Bronchial epithelial cell (primary cell): ENCODE measurements around the gene HTR3D. TPM values are rescaled to one million over a fixed set of nuclear protein-coding genes. Genes with fewer than 3 reads are reported as not detected.

ENCODE experiments used
- DNase-seq: peaks from one replicate; pipeline ENCODE4 v3.0.0-alpha.2; 2010; ENCODE audit warnings: low read depth
- FAIRE-seq: peaks from 2 replicates; lab custom pipeline; 2011; peaks lifted over from hg19 to GRCh38; lab: Jason Lieb, UNC
- H3K27me3 ChIP-seq: 2 replicates; pipeline ENCODE4 v1.5.1; 2011; ENCODE audit warnings: low read length; ENCODE audit not compliant: control insufficient read depth, insufficient read depth
- H3K36me3 ChIP-seq: 2 replicates; pipeline ENCODE4 v1.5.1; 2011; ENCODE audit warnings: low read length; ENCODE audit not compliant: control insufficient read depth, insufficient read depth
- H3K4me3 ChIP-seq: 2 replicates; pipeline ENCODE4 v1.5.1; 2011; ENCODE audit warnings: mild to moderate bottlenecking, low read depth, low read length, control low read depth
- total RNA-seq: library from RNA; depleted of rRNA; stranded (reverse); fragments of >200 nt; gene quantifications from 2 replicates; pipeline ENCODE4 v1.2.1, GENCODE V29; 2014
- TF ChIP-seq, protein P1 (sequence below): IDR thresholded peaks from 2 replicates; pipeline ENCODE4 v1.5.1; 2011; ENCODE audit warnings: mild to moderate bottlenecking, moderate library complexity, low read length, control low read depth, inconsistent platforms; ENCODE audit not compliant: insufficient read depth, severe bottlenecking

Gene HTR3D
- total RNA-seq, 1 donor from 2014 or later = not detected

GRCh38 chr3:183988216-183988790 lies 43.2 kb upstream of the HTR3D start:
- Histone ChIP-seq H3K27me3 (no peaks in the 10 kb centered on the region), H3K4me3 (no peak overlapping the region), H3K36me3 (peaks cover 27% of the 10 kb centered on the region)
- no peak for DNase-seq
- FAIRE-seq = no peak
- TF ChIP-seq, protein P1, sequence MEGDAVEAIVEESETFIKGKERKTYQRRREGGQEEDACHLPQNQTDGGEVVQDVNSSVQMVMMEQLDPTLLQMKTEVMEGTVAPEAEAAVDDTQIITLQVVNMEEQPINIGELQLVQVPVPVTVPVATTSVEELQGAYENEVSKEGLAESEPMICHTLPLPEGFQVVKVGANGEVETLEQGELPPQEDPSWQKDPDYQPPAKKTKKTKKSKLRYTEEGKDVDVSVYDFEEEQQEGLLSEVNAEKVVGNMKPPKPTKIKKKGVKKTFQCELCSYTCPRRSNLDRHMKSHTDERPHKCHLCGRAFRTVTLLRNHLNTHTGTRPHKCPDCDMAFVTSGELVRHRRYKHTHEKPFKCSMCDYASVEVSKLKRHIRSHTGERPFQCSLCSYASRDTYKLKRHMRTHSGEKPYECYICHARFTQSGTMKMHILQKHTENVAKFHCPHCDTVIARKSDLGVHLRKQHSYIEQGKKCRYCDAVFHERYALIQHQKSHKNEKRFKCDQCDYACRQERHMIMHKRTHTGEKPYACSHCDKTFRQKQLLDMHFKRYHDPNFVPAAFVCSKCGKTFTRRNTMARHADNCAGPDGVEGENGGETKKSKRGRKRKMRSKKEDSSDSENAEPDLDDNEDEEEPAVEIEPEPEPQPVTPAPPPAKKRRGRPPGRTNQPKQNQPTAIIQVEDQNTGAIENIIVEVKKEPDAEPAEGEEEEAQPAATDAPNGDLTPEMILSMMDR = no peak

DNA sequence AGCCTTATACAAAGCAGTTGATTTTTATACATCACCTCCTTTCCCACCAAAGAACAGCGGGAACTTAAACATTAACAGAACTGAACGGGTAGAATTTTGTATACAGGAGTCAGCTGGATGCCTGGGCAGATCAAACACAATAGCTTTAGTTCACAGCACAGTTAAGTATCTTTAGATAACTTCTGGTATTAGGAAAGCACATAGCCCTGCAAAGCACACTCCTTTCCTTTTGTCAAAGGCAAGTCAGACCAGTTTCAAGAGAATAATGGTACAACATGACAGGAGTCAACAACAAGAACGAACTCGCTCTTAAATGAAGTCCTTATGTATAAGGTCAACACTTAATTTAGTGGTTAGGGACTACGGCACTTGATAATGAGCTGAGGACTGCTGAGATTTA lies 40.1 kb upstream of the HTR3D start:
- FAIRE-seq (no peak), DNase-seq (peak; percentile 83)
- H3K27me3 ChIP-seq = no peaks in the 10 kb centered on the region
- peaks cover 15% of the 10 kb centered on the region for H3K36me3 ChIP-seq
- H3K4me3 ChIP-seq = no peak overlapping the region
- TF ChIP-seq, protein P1 = no peak

GRCh38 chr3:184001761-184002160 lies 29.8 kb upstream of the HTR3D start:
- FAIRE-seq (no peak), DNase-seq (no peak)
- TF ChIP-seq, protein P1 = no peak
- Histone ChIP-seq H3K4me3 (no peak overlapping the region), H3K27me3 (no peaks in the 10 kb centered on the region), H3K36me3 (peaks cover 4% of the 10 kb centered on the region)

DNA sequence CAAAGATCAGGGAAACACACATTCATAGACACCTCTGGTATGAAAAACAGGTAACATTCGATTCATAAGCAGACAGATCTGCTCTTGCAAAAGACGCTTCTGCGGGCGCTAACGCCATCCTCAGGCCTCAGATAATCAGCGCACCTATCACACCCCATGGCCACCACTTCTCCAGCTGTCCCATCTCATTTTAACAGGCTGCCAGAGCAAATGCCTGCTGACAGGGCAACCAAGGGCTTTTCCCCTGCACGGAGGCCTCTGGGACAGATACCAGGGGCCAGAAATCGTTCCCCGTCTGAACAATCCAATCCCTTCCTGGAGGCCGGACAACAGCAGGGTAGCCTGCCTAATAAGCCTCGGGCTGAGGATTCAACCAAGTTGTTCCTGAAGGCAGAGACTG lies 29.1 kb upstream of the HTR3D start:
- FAIRE-seq = no peak
- Histone ChIP-seq H3K4me3 (no peak overlapping the region), H3K27me3 (no peaks in the 10 kb centered on the region), H3K36me3 (peaks cover 4% of the 10 kb centered on the region)
- TF ChIP-seq, protein P1 = no peak
- DNase-seq = no peak

DNA sequence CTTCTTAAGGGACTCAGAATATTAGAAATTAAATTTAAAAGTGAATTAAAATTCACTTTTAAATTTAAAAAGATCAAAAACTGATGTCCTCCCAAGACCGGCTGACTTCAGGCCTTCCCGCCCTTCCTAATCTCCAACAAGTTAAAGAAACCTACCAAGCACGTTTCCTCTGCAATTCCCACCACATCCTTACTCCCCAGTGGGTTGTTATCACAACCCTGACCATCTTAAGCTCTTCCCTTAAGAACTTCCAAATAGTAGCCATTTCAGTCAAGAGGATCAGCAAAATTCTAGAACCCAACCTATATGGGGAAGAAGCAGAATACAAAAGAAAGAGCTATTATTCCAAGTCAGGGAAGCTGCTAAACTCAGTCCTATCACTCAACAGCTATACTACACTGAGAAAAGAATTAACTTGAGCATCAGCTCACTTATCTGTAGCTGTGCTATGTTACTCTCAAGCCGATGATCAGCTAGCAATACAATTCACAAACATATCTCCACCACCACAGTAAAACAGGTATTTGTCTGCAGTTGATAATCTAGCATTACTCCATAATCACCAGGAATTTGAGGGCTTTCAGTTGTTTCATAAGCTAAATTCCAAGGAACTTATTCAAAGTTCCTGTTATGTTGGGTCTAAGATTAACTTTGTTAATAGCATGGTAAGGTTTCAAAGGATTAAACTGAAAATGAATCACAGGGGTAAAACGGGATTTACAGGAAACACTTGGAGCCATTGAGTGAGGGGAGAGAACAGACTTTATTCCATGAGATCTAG lies 28.2 kb upstream of the HTR3D start:
- DNase-seq (peak; percentile 90), FAIRE-seq (no peak)
- H3K4me3 ChIP-seq = no peak overlapping the region
- TF ChIP-seq, protein P1 = no peak
- peaks cover 4% of the 10 kb centered on the region for H3K36me3 ChIP-seq
- H3K27me3 ChIP-seq = no peaks in the 10 kb centered on the region
